ENCODE data around the gene LSM12. TPM values are rescaled to one million over a fixed set of nuclear protein-coding genes. Genes with fewer than 3 reads are reported as not detected.

LSM12 gene
- total and polyA plus RNA-seq, 2 of the 8 experiments (the other 6 are each of a cell fraction or from before 2014, with no cell fraction given), result 69.8 to 142 TPM

- Histone ChIP-seq H3K18ac (ENCODE audit: extremely low read depth, low read length) (no peak overlapping the region), H4K8ac (ENCODE audit: extremely low read depth, insufficient read depth, low read length) (no peak overlapping the region; the same call in 1 of the 2 replicates), H3K4me3 (ENCODE audit: extremely low read depth in 1 of 4, insufficient read depth in 2 of 4, low read depth in 3 of 4, low read length in 4 of 4) (no peak overlapping the region), H2BK12ac (ENCODE audit: low read depth, low read length) (no peak overlapping the region), H3K4ac (replicated peaks; ENCODE audit: insufficient read length, low read depth, low read length) (no peak overlapping the region), H3K79me1 (ENCODE audit: low read depth, low read length) (peaks cover 7% of the 10 kb centered on the region; the same call in 1 of the 2 replicates), H2BK5ac (ENCODE audit: low read depth, low read length) (no peak overlapping the region), H2AFZ (ENCODE audit: low read length) (no peak overlapping the region), H3K9ac (replicated peaks in 1 of 4; ENCODE audit: extremely low read depth in 1 of 4, low read depth in 3 of 4, low read length in 3 of 4) (no peak overlapping the region), H3K9me3 (ENCODE audit: insufficient read depth in 2 of 2, low read depth in 1 of 2, low read length in 1 of 2) (no peaks in the 10 kb centered on the region), H2BK20ac (ENCODE audit: low read length) (no peak overlapping the region), H3K23me2 (ENCODE audit: low read depth, low read length) (peaks cover 4% of the 10 kb centered on the region; the same call in 1 of the 2 replicates), H4K5ac (ENCODE audit: insufficient read length, low read depth, low read length) (no peak overlapping the region), H4K20me1 (replicated peaks in 1 of 2; ENCODE audit: control insufficient read depth in 1 of 2, insufficient read depth in 2 of 2, low read length in 2 of 2) (peaks cover 0 to 11% of the 10 kb centered on the region in 2 experiments), H3K27me3 (replicated peaks in 1 of 4; ENCODE audit: control insufficient read depth in 3 of 4, extremely low read depth in 1 of 4, insufficient read depth in 3 of 4, low read length in 3 of 4) (no peaks in the 10 kb centered on the region), H4K91ac (replicated peaks; ENCODE audit: insufficient read length, low read length) (no peak overlapping the region), H2BK120ac (replicated peaks; ENCODE audit: low read depth, low read length) (no peak overlapping the region), H2AK5ac (ENCODE audit: low read depth, low read length) (no peak overlapping the region), H3K79me2 (ENCODE audit: control insufficient read depth in 1 of 2, insufficient read depth in 2 of 2, low read length in 2 of 2) (no peaks in the 10 kb centered on the region), H3K27ac (ENCODE audit: low read depth, low read length) (no peak overlapping the region), H2BK15ac (ENCODE audit: low read length) (no peak overlapping the region), H3K4me1 (replicated peaks in 1 of 4; ENCODE audit: control insufficient read depth in 3 of 4, insufficient read depth in 4 of 4, low read length in 3 of 4) (peaks cover 3 to 18% (median 12%) of the 10 kb centered on the region in 4 experiments), H3K36me3 (ENCODE audit: control insufficient read depth in 2 of 4, insufficient read depth in 4 of 4, low read length in 3 of 4) (peaks cover 5 to 21% (median 20%) of the 10 kb centered on the region in 4 experiments; a peak in 7 of 8 replicates), H3K4me2 (ENCODE audit: insufficient read depth in 1 of 2, low read depth in 2 of 2, low read length in 2 of 2) (no peak overlapping the region), H3K23ac (ENCODE audit: insufficient read length) (no peak overlapping the region), H3K14ac (ENCODE audit: insufficient read length) (no peak overlapping the region), H3K56ac (replicated peaks; ENCODE audit: insufficient read length, low read depth, low read length) (no peak overlapping the region)
- POLR2A ChIA-PET (ENCODE audit: partially characterized antibody), result interaction anchor here (0.8 to 5.7 kb wide), 9 partner anchors 8 to 42 kb away, joined by 3 to 33 read pairs (median 3); partner anchors contain the start of genes G6PC3 and LSM12
- FAIRE-seq (no peak), DNase-seq (ENCODE audit: low read depth in 1 of 2, low spot score in 2 of 2) (no peak)
- CTCF ChIA-PET (ENCODE audit: partially characterized antibody), result interaction anchor here (0.6 to 34.4 kb wide), 22 partner anchors 8 to 265 kb away, joined by 3 to 638 read pairs (median 4); partner anchors contain the start of genes ASB16, G6PC3, HDAC5 and LSM12
- TF ChIP-seq PHF8 (conservative IDR thresholded peaks at IDR 0.05; ENCODE audit: low read depth, low read length), result no peak
- TF ChIP-seq CEBPB (IDR thresholded peaks at IDR 0.05; ENCODE audit: low read depth, low read length), result no peak
- peak; percentile 51 to 66 (median 54) for TF ChIP-seq CTCF (IDR thresholded peaks at IDR 0.05; ENCODE audit: control extremely low read depth in 1 of 3, insufficient read depth in 1 of 3, low read depth in 1 of 3, low read length in 3 of 3)
- peak; percentile 39 to 55 for TF ChIP-seq RAD21 (IDR thresholded peaks at IDR 0.05 in 1 of 2, conservative IDR thresholded peaks at IDR 0.05 in 1 of 2; ENCODE audit: low read depth in 2 of 2, low read length in 2 of 2)
- WGBS, 2 experiments (ENCODE audit: extremely low coverage in 1 of 2, insufficient coverage in 1 of 2, insufficient read length in 1 of 2, insufficient replicate concordance in 2 of 2, low coverage in 1 of 2, low lambda C conversion rate in 2 of 2, missing lambda C conversion rate in 1 of 2), result 90% methylated on average over 11 of the region's 12 CpGs; no CpG with 5 or more reads in 1 of the 2 experiments
Observed at GRCh38 chr17:44083250-44083849, 16.9 kb upstream of the LSM12 start.

All from H1 (cell line).